Activated T-cell treated with anti-CD3 and anti-CD28 coated beads for 48 hours (primary cell): ENCODE data around the gene COQ8B.

Source experiments
- DNase-seq: peaks from one replicate; pipeline ENCODE4 v3.0.0-alpha.2; 2020; ENCODE audit warnings: low read depth

Gene COQ8B

GRCh38 chr19:40717880-40718773 is 1.4 kb upstream of the COQ8B start:
- no peak for DNase-seq

DNA sequence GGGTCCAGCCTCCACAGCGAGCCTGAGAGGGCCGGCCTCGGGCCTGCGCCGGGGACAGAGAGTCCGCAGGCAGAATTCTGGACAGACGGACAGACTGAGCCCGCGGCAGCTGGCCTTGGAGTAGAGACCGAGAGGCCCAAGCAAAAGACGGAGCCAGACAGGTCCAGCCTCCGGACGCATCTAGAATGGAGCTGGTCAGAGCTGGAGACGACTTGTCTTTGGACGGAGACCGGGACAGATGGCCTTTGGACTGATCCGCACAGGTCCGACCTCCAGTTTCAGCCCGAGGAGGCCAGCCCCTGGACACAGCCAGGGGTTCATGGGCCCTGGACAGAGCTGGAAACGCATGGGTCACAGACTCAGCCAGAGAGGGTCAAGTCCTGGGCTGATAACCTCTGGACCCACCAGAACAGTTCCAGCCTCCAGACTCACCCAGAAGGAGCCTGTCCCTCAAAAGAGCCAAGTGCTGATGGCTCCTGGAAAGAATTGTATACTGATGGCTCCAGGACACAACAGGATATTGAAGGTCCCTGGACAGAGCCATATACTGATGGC is 716 bp upstream of the COQ8B start:
- DNase-seq, result no peak

DNA sequence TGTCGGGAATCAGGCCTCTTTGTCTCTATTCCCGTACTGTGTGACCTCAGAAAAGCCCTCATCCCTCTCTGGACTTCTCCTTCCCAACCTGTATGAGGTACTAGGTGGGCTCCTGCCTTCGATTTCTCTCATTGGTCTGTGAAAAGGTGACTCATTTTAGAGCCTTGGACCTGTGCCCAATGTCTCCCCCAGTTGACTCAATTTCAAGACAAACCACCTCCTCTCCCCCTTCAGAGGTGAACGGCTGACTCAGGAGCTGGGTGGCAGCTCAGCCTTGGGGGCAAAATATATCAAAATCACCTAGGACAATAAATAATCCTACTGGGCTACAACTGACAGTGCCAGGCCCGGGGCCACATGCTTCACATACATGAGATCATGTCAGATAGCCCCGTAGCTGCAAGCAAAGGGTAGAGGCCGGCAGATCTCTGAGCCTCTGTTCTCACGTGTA is 630 bp downstream of the COQ8B start:
- peak; percentile 67 for DNase-seq

DNA sequence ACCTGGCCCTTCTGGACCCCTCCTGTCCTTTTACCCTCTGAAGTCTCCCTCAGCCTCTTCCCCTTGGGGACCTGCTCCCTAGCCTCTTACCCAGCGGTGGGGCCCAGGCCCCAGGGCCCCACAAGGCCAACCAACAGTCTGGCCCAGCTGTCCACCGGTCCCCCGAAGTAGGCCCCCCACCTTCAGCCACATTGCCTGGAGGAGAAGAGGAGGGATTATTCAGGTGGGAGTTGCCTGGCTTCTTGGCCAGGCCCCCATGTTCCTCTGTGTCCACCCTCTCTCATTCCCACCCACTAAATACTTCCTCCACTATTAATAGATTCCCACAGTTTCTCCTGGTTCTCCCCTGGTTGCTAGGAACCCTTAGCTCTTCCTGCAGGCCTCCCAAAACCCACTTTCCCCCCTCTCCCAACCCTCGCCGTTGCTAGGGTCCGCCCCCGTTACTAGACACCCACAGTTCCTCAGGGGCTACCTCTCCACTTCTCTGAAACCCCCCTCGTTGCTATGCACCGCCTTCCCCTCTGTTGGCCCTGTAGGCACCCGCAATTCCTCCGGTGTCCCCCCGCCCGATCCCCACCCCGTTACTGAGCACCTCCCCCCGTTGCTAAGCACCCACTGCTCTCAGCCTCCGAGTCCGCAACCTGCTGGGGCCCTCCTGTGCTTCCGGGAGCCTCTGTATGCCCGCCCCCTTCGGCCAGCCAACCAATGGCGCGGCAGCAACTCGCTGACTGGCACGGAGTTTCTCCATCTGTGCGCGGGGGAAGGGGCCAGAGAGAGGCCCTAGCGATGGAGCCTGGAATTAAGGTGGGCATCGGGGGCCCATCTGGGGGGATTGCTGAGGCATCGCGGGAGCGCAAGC is 2.0 kb downstream of the COQ8B start:
- peak; percentile 89 for DNase-seq

DNA sequence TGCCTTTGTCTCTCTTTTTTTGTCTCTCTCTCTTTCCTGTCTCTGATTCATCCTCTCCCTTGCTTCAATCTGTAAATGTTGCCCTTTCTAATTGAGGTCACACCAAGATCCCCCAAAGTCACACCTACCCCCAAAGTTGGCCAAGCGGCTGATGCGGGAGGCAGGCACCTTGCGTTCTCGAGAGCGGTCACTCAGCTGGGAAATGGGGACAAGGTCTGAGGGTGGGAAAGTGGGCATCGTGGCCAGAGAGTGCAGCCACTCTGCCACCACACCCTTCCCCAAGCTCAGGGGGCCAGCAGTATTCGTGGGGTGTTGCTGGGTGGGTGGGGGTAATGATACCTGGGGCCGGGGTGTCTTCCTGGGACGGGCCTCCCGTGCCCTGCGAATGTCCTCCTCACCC is 2.7 kb downstream of the COQ8B start:
- DNase-seq, result no peak

GRCh38 chr19:40709817-40710216 is 6.9 kb downstream of the COQ8B start:
- no peak for DNase-seq

DNA sequence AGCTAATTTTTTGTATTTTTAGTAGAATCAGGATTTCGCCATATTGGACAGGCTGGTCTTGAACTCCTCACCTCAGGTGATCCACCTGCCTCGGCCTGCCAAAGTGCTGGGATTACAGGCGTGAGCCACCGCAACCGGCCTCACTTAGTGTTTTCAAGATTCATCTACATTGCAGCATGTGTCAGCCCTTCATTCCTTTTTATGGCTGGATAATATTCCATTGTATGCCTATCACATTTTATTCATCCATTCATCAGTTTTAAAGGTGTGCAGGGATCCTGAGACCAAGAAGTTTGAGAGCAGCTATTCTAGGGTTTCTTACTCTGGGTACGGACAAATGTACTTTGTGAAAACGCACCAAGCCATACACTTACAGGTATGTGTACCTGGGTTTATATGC is 9.1 kb downstream of the COQ8B start:
- no peak for DNase-seq

GRCh38 chr19:40705950-40706619 is 10.6 kb downstream of the COQ8B start:
- DNase-seq, result no peak

GRCh38 chr19:40705362-40705651 is 11.4 kb downstream of the COQ8B start:
- DNase-seq, result no peak

DNA sequence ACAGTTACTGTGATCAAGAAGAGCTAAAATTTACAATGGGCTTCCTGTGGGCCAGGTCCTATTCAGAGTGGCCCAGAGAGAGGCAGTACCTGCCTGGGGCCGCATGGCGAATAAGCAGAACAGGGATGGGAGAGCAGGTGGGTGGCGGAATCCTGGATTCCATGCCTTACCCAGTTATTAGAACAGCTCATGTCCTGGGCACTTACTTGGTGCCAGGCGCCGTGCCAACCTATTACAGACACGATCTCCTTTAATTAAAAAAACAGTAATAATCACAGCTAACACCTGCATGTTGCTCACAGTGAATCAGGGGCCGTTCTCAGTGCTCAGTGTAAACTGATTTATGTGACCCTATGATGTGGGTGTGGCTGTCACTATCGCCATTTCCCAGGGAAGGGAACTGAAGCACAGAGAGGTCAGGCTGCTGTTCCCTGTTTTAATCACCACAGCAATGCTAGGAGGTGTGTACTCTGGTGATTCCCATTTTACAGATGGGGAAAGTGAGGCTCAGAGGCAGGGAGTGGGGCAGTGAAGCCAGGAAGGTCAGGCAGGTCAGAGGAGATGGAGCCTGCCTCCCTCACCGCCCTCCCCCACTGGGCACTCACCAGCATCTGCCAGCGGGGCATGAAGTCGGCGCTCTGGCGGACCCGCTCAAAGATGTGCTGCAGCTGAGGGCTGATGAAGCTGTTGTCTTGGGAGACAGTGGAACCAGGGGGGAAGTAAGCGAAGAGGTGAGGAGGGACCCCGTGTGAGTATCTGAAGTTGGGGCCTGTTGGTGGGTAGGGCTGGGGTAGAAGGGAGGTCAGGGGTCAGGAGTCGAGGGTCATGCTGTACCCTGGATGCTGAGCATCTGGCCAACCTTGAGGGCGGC is 12.0 kb downstream of the COQ8B start:
- no peak for DNase-seq

DNA sequence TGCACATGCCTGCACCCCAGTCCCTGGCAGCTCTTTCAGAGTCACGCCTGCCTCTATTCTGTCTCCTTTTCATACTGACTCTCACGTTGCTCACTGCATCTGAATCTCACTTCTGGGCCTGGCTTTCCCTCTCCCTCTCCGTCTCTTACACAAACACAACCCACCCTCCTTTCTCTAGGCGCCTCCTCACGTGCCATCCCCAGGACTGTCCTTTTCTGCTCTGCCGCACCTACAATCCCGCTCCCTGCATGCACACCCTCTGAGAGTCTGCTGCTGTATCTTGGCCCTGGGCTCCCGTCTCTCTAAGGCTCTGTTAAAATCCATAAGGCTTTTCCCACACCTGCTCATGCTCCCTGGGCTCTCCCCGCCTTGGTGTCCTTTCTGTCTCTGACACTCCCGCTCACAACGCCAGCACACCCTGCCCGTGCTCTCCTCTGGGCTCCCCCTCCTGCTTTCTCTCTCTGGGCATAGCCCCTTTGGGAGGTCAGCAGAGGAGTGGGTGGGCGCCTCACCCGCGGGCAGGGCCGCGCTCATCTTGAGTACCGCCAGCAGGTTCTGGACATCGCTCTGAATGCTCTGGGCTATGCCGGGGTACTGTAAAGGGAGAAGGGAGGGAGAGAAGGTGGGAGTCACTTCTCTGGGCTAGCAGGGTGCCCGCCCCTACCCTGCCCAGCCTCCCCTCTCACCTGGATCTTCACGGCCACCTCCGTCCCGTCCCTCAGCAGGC is 13.5 kb downstream of the COQ8B start:
- DNase-seq, result no peak

DNA sequence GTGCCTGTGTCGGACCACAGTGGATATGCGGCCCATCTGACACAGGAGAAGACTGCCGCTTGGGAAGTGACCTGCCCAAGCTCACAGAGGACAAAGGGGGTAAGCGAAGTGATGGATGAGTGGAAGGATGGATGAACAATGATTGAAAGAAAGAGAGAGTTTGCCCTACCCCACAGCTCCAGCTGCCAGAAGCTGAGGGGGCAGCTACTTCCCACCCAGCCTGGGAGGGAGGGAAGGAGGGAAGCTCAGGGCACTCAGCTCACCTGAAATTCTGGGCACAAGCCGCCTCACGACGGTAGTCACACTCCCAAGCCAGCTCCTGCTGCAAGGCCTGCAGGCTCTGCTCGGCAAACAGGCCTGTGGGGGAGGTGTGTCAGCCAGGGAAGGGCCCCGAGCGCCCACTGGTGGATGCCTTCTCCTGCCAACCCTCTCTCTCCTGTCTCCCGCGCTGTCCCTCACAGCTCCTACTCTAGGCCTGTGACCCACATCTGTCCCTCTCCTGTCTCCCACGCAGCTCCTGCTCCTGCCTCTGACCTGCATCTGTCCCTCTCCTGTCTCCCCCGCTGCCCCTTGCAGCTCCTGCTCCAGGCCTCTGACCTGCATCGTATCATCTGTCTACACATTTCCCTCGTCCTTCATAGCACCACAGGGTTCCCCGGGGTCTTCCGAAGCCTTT is 14.2 kb downstream of the COQ8B start:
- DNase-seq, result no peak

DNA sequence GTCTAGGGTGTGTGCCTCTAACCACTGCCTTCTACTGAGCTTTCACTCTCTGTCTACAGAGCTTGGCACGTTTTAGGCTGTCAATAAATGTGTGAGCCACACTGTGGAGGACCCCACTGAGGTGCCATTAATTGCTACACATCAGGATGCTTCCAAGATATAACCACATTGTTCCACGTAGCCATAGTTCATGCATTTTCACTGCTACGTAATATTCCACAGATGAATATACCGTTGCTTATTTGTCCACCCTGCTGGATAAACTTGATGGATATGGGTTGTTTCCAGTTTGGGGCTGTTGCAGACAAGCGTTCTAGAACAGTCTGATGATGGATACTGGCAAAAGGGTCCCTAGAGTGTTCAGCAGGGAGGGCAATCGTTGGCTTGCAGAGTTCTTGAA is 14.9 kb downstream of the COQ8B start:
- DNase-seq, result no peak

DNA sequence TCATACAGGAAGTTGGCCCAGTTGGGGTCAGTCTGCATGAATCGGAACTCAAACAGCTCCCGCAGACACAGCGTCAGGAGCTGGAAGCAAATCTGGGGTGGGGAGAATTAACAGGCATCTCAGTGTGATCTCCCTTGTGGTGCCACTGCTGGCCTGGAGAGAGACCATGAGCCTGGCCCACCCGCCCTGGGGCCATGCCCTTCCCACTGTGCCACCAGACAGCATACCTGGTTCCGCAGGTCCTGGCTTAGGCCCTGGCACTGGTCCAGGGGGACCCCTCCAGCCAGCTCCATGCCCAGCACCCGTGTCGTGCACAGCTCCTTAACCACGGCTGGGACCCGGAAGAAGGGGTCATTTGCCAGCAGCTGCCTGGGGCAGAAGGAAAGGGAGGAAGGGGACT is 16.6 kb downstream of the COQ8B start:
- DNase-seq, result no peak

DNA sequence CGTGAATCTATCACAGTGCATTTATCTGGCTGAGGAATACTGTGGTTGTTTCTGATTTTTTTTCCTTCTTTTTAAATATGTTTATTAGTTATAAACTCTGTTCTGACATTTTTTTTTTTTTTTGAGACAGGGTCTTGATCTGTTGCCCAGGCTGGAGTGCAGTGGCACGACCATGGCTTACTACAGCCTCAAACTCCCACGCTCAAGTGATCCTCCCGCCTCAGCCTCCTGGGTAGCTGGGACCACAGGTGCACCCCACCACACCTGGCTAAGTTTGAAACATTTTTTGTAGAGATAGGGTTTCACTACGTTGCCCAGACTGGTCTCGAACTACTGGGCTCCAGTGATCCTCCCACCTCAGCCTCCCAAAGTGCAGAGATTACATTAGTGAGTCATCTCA is 19.7 kb downstream of the COQ8B start:
- no peak for DNase-seq

DNA sequence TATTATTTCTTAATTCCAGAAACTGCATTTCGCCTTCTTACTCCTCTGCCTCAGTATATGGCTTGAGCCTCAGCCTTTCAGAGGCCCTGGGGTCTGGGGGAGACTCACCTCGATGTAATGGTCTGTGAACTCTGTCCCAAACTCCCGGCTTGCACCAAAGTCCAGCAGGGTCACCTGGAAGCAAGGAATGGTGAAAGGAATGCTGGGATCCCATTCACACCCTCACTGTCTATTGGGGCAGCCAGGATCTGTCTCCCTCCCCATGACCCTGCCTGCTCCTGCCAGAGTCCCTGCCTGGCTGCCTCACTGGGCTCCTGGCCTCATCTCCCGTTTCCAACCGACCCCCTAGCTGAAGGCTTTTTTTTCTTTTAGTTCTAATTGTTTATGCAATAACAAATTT is 20.8 kb downstream of the COQ8B start:
- DNase-seq, result no peak

DNA sequence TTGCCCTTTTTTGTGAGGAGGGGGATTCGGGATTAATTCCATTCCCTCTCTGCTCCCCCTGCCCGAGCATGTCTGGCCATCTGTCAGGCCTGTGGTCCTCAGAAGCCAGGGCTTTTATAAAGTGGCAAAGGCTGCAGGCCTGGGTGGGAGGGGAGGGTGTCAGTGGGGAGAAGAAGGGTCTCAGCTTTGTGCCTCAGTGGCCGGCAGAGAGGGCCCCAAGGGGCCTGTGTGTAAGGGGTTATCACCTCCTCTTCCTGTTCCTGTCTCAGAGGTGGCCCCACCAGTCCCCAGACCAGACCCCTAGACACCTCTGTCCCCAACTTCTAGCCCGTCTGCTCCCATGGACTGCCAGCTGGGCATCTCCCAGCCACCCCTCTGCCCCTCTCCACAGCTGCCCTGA is 22.8 kb downstream of the COQ8B start:
- no peak for DNase-seq

DNA sequence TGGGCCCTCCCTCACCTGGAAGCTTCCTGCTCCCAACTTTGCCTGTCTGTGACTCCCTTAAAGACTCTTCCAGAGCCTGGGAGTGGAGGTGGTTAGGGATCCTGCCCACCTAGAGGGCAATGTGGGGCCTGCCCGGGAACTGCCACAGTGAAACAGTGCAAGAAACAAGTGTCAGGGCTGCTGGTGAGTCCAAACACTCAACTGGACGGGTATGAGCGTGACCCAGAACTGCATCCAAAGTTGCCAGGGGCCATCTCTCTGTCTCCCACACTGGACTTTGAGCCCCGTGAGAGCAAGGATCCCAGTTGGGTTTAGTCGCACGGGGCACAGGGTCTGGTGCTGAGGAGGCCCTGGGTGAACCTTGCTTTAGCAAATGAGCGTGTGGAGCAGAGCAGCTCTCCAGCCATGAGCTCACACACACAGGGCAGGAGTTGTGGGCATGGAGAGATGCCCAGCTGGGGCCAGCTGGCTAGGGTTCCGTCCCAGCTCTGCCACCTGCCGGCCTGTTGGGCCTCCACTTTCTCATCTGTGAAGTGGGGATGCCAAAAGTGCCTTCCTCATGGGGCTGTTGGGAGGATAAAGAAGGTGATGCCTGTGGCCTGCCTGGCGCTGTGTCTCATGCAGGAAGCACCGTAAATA is 23.4 kb downstream of the COQ8B start:
- DNase-seq, result no peak

GRCh38 chr19:40692212-40692551 is 24.5 kb downstream of the COQ8B start:
- DNase-seq, result no peak
